ENCODE data around the gene CCER1. TPM values are rescaled to one million over a fixed set of nuclear protein-coding genes. Genes with fewer than 3 reads are reported as not detected.

Gene CCER1
- polyA plus RNA-seq, 1 of the 3 experiments (the other 2 are of a cell fraction): not detected

DNA sequence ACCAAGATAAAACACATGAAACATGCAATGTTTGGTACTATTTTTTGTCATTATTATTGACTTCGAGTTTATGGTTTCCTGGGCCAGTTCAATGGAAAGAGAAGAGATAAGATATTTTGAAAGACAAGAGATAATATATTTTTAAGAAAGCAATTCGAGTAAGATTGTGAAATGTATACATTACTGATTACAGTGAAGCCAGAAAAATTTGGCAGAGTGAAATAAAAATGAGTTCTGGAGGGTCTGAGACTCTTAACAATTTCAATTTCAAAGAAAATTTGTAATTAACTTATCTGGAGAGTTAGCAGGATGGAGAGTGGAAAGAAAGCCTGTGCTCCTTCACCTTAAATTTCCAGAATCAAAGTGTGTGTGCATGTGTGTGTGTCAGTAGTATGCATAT, 17.3 kb downstream of the CCER1 start:
- Histone ChIP-seq H3K4me1 (ENCODE audit: control insufficient read depth in 1 of 2, insufficient read depth in 2 of 2, low read depth in 1 of 2, low read length in 1 of 2) (peaks cover 0 to 15% of the 10 kb centered on the region in 2 experiments; a peak in 3 of 4 replicates), H3F3A (replicated peaks; ENCODE audit: insufficient read depth) (no peaks in the 10 kb centered on the region), H3K4me3 (ENCODE audit: low read depth in 2 of 2, low read length in 1 of 2) (no peak overlapping the region), H3K9me2 (no peaks in the 10 kb centered on the region), H3K4me2 (no peak overlapping the region), H3K27me3 (ENCODE audit: insufficient read depth) (no peaks in the 10 kb centered on the region), H3K27ac (ENCODE audit: low read depth in 2 of 2, low read length in 1 of 2) (no peak overlapping the region), H2AFZ (ENCODE audit: low read depth) (no peak overlapping the region), H3K79me2 (ENCODE audit: insufficient read depth) (no peaks in the 10 kb centered on the region), H3K36me3 (replicated peaks in 1 of 2; ENCODE audit: control insufficient read depth in 1 of 2, insufficient read depth in 2 of 2, low read length in 1 of 2) (no peaks in the 10 kb centered on the region), H3K9ac (no peak overlapping the region), H3K9me3 (no peaks in the 10 kb centered on the region), H4K20me1 (ENCODE audit: insufficient read depth) (no peaks in the 10 kb centered on the region)
- 60% methylated on average over 2 of the region's 2 CpGs for WGBS (ENCODE audit: low lambda C conversion rate)
- DNase-seq: no peak
- CTCF ChIA-PET: interaction anchor here (2.3 kb wide), 1 partner anchor 21 kb away, joined by 4 read pairs; no protein-coding TSS in a partner anchor
- TF ChIP-seq NFIC (IDR thresholded peaks at IDR 0.05; ENCODE audit: borderline replicate concordance): no peak
- TF ChIP-seq, protein P1, sequence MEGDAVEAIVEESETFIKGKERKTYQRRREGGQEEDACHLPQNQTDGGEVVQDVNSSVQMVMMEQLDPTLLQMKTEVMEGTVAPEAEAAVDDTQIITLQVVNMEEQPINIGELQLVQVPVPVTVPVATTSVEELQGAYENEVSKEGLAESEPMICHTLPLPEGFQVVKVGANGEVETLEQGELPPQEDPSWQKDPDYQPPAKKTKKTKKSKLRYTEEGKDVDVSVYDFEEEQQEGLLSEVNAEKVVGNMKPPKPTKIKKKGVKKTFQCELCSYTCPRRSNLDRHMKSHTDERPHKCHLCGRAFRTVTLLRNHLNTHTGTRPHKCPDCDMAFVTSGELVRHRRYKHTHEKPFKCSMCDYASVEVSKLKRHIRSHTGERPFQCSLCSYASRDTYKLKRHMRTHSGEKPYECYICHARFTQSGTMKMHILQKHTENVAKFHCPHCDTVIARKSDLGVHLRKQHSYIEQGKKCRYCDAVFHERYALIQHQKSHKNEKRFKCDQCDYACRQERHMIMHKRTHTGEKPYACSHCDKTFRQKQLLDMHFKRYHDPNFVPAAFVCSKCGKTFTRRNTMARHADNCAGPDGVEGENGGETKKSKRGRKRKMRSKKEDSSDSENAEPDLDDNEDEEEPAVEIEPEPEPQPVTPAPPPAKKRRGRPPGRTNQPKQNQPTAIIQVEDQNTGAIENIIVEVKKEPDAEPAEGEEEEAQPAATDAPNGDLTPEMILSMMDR (IDR thresholded peaks at IDR 0.05): no peak
- no peak for TF ChIP-seq YY1 (IDR thresholded peaks at IDR 0.05; ENCODE audit: low read depth)
- no peak for TF ChIP-seq RAD21 (IDR thresholded peaks at IDR 0.05; ENCODE audit: low read length)
- TF ChIP-seq RXRA (IDR thresholded peaks at IDR 0.05; ENCODE audit: borderline replicate concordance, low read depth): no peak
- TF ChIP-seq, protein P2, sequence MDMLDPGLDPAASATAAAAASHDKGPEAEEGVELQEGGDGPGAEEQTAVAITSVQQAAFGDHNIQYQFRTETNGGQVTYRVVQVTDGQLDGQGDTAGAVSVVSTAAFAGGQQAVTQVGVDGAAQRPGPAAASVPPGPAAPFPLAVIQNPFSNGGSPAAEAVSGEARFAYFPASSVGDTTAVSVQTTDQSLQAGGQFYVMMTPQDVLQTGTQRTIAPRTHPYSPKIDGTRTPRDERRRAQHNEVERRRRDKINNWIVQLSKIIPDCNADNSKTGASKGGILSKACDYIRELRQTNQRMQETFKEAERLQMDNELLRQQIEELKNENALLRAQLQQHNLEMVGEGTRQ (IDR thresholded peaks at IDR 0.05; ENCODE audit: borderline replicate concordance, low read depth, low read length): no peak
- TF ChIP-seq MXI1 (IDR thresholded peaks at IDR 0.05; ENCODE audit: low read depth, low read length): no peak
- TF ChIP-seq MEF2A (IDR thresholded peaks at IDR 0.05; ENCODE audit: borderline replicate concordance, low read depth): no peak
- POLR2A ChIA-PET: no interaction called here

DNA sequence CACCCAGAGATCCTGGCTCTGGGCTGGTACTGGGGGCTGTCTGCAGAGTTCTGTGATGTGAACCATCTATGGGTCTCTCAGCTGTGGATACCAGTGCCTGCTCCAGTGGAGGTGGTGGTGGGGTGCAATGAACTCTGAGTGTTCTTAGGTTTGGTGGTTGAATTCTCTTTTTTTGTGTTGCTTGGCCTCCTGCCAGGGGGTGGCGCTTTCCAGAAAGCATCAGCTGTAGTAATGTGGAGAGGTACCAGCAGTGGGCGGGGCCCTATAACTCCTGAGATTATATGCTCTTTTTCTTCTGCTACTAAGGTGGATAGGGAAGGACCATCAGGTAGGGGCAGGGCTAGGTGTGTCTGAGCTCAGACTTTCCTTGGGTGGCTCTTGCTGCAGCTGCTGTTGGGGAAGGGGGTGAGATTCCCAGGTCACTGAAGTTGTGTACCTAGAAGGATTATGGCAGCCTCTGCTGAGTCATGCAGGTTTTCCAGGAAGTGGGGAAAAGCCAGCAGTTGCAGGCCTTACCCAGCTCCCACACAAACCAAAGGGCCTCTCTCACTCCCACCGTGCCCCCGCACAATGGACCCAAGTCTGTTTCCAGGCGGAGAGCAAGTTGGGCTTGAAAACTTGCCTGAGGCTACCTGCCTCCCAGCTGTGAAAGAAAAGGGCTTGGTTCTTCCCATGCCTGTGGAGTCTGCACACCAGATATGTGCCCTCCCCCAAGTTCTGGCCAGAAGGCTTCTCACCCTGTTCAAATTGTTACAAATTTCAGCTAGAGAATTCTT, 18.6 kb downstream of the CCER1 start:
- Histone ChIP-seq H4K20me1 (ENCODE audit: insufficient read depth) (no peaks in the 10 kb centered on the region), H3K27me3 (ENCODE audit: insufficient read depth) (no peaks in the 10 kb centered on the region), H2AFZ (ENCODE audit: low read depth) (no peak overlapping the region), H3K9ac (no peak overlapping the region), H3K9me2 (no peaks in the 10 kb centered on the region), H3K36me3 (replicated peaks in 1 of 2; ENCODE audit: control insufficient read depth in 1 of 2, insufficient read depth in 2 of 2, low read length in 1 of 2) (no peaks in the 10 kb centered on the region), H3K79me2 (ENCODE audit: insufficient read depth) (no peaks in the 10 kb centered on the region), H3K4me3 (ENCODE audit: low read depth in 2 of 2, low read length in 1 of 2) (no peak overlapping the region), H3K27ac (ENCODE audit: low read depth in 2 of 2, low read length in 1 of 2) (no peak overlapping the region), H3K4me2 (no peak overlapping the region), H3K9me3 (no peaks in the 10 kb centered on the region), H3K4me1 (ENCODE audit: control insufficient read depth in 1 of 2, insufficient read depth in 2 of 2, low read depth in 1 of 2, low read length in 1 of 2) (peaks cover 0 to 15% of the 10 kb centered on the region in 2 experiments; a peak in 3 of 4 replicates), H3F3A (replicated peaks; ENCODE audit: insufficient read depth) (no peaks in the 10 kb centered on the region)
- POLR2A ChIA-PET: no interaction called here
- no peak for DNase-seq
- CTCF ChIA-PET: interaction anchor here (1.1 to 2.3 kb wide), 3 partner anchors 9 to 446 kb away, joined by 3 to 7 read pairs (median 4); no protein-coding TSS in a partner anchor
- WGBS (ENCODE audit: low lambda C conversion rate): 92% methylated on average over 2 of the region's 5 CpGs
- TF ChIP-seq, protein P3, sequence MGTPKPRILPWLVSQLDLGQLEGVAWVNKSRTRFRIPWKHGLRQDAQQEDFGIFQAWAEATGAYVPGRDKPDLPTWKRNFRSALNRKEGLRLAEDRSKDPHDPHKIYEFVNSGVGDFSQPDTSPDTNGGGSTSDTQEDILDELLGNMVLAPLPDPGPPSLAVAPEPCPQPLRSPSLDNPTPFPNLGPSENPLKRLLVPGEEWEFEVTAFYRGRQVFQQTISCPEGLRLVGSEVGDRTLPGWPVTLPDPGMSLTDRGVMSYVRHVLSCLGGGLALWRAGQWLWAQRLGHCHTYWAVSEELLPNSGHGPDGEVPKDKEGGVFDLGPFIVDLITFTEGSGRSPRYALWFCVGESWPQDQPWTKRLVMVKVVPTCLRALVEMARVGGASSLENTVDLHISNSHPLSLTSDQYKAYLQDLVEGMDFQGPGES (IDR thresholded peaks at IDR 0.05; ENCODE audit: low read depth, low read length): no peak
- TF ChIP-seq MXI1 (IDR thresholded peaks at IDR 0.05; ENCODE audit: low read depth, low read length) (no peak), TCF12 (IDR thresholded peaks at IDR 0.05) (no peak), NFIC (IDR thresholded peaks at IDR 0.05; ENCODE audit: borderline replicate concordance) (no peak), EP300 (IDR thresholded peaks at IDR 0.05; ENCODE audit: borderline replicate concordance in 1 of 2, low read depth in 1 of 2, low read length in 1 of 2) (no peak), FOXM1 (IDR thresholded peaks at IDR 0.05; ENCODE audit: low read depth) (no peak), RAD21 (IDR thresholded peaks at IDR 0.05; ENCODE audit: low read length) (no peak), SMC3 (IDR thresholded peaks at IDR 0.05; ENCODE audit: low read depth, low read length) (no peak)
- TF ChIP-seq, protein P4, sequence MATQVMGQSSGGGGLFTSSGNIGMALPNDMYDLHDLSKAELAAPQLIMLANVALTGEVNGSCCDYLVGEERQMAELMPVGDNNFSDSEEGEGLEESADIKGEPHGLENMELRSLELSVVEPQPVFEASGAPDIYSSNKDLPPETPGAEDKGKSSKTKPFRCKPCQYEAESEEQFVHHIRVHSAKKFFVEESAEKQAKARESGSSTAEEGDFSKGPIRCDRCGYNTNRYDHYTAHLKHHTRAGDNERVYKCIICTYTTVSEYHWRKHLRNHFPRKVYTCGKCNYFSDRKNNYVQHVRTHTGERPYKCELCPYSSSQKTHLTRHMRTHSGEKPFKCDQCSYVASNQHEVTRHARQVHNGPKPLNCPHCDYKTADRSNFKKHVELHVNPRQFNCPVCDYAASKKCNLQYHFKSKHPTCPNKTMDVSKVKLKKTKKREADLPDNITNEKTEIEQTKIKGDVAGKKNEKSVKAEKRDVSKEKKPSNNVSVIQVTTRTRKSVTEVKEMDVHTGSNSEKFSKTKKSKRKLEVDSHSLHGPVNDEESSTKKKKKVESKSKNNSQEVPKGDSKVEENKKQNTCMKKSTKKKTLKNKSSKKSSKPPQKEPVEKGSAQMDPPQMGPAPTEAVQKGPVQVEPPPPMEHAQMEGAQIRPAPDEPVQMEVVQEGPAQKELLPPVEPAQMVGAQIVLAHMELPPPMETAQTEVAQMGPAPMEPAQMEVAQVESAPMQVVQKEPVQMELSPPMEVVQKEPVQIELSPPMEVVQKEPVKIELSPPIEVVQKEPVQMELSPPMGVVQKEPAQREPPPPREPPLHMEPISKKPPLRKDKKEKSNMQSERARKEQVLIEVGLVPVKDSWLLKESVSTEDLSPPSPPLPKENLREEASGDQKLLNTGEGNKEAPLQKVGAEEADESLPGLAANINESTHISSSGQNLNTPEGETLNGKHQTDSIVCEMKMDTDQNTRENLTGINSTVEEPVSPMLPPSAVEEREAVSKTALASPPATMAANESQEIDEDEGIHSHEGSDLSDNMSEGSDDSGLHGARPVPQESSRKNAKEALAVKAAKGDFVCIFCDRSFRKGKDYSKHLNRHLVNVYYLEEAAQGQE (IDR thresholded peaks at IDR 0.05; ENCODE audit: low read depth, low read length): no peak
- TF ChIP-seq, protein P5, sequence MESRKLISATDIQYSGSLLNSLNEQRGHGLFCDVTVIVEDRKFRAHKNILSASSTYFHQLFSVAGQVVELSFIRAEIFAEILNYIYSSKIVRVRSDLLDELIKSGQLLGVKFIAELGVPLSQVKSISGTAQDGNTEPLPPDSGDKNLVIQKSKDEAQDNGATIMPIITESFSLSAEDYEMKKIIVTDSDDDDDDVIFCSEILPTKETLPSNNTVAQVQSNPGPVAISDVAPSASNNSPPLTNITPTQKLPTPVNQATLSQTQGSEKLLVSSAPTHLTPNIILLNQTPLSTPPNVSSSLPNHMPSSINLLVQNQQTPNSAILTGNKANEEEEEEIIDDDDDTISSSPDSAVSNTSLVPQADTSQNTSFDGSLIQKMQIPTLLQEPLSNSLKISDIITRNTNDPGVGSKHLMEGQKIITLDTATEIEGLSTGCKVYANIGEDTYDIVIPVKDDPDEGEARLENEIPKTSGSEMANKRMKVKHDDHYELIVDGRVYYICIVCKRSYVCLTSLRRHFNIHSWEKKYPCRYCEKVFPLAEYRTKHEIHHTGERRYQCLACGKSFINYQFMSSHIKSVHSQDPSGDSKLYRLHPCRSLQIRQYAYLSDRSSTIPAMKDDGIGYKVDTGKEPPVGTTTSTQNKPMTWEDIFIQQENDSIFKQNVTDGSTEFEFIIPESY (IDR thresholded peaks at IDR 0.05; ENCODE audit: borderline replicate concordance, low read depth): no peak

All from SK-N-SH (cell line).